Central memory CD4-positive, alpha-beta T cell (primary cell): Measurements from ENCODE around the gene HIVEP2.
A peak's percentile ranks its signal among the peaks of the same experiment; 100 is the strongest.

Experiments used
- DNase-seq: peaks from one replicate; pipeline ENCODE4 v3.0.0; 2022

Gene HIVEP2

DNA sequence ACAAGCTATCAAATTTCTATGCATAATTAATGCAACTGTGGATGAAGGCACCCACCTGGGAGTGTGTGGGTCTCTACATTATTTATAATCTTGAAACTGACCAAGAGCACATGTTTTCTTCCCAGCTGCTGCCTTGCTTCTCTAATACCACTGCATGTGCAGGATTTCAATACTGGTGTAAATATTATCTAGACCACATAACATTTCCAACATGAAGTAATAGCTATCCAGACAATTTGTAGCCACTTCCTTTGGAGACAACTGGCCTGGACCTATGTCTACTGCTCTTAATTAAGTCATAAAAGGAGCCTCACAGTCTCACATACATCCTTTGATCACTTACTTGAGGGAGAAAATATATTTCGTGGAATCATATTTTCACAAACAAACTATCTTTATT is 180.7 kb downstream of the HIVEP2 start:
- DNase-seq = no peak

- DNase-seq = no peak
Measured at GRCh38 chr6:142763205-142763604, 181.8 kb downstream of the HIVEP2 start.

DNA sequence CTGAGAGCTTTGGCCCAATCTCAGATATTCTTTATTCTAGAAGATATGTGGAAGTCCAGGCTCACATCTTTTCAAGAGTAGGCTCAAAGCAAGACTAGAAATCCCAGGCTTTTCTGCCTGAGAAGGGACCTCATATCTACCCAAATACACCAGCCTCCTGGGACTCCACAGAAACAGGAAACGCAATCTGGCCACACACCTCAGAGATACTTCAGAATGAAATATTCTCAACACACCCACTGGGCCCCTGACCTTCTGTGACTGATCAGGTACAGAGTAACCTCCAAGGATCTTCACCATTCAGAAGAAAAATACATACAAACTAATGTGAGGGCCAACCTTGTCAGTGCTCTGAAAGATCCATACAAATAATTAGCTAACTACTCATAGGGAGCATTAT is 183.2 kb downstream of the HIVEP2 start:
- DNase-seq = no peak

GRCh38 chr6:142760152-142760551 is 184.8 kb downstream of the HIVEP2 start:
- DNase-seq = no peak

DNA sequence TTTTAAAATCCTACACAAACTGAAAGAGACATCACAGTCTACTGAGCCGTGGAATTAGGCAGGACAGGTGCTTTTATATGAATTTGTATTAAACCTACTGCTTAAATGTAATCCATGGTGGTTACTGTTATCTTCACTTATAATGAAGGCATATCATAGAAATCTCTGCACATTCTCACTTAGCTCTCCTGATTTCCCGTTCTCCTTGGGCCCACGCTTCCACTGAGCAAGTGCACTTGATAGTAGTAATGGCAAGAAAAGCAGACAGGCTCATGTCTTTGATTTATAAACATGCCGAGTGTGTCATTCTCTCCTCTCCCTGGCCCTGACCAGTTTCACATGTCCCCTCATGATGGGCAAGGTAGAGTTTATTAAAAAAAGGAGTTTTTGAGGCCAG is 186.3 kb downstream of the HIVEP2 start:
- DNase-seq = no peak

DNA sequence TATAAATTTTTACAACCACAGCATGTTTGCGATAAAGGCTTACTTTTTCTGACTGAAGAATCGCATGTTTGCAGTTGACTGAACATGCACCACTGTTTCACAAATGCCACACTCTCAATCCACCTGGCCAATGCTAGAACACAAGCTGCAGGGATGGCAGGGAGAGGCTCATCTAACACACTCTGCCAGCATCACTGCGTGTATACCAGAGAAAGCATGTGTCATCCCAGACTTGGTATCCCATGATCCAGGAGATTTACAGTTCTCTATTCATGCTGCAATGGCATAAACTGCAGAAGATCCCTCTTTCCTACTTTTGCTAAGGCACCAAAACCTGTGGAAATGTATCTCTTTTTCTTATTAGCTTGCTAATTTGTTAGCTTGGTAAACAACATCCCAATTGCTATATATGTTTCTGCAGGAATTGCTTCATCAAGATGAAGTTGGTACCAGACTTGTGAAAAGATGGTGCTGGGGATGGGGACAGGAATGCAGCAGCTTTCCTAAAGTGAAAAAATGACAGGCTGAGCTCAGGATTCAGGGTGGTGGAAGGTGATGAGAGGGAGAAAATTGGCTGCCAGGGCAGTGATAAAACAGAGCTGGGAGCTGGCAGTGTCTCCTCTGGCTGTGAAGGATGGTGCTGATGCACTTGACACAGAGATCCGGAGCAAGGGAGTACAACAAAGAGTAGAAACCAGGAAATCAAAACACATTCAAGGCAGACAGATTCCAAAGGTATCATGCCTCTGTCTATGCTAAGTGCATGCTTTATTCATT is 186.9 kb downstream of the HIVEP2 start:
- DNase-seq = no peak

DNA sequence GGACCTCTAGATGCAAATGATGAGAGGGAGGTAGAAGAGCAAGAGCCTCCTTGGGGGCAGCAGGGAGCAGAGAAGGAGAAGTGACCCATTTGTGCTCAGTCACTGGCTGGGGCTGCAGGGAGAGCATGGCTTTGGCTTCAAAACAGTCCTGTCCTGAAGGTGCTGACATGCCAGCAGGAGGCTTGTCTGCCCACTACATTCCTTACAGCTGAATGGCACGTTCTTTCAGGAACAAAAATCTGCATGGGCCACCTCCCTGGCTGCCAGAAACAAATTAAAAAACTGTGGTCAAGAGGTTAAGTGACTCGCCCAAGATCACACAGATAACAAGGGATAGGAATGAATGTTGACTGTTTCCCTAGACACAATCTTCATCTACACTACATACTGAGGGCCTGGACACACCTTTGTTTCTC is 188.8 kb downstream of the HIVEP2 start:
- DNase-seq = no peak

DNA sequence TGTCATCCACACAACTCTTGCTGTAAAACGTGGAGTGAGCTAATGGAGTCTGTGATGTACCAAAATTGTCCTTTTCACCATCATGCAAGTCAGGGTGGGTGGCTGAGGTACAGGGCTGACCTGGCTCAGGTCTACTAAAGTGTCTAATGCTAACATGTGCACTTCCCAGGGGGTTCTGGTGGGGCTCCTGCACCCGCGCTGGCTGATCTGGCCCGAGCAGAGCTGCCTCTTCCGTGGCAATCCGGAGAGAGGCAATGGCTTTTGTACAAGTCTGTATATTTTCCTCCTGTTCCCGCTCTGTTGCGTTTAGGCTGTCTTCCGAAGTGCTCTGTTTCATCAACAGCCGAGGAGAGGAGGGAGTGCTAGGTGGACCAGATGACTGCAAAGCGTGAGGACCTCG is 191.8 kb downstream of the HIVEP2 start:
- no peak for DNase-seq

GRCh38 chr6:142752348-142752747 is 192.6 kb downstream of the HIVEP2 start:
- no peak for DNase-seq

DNA sequence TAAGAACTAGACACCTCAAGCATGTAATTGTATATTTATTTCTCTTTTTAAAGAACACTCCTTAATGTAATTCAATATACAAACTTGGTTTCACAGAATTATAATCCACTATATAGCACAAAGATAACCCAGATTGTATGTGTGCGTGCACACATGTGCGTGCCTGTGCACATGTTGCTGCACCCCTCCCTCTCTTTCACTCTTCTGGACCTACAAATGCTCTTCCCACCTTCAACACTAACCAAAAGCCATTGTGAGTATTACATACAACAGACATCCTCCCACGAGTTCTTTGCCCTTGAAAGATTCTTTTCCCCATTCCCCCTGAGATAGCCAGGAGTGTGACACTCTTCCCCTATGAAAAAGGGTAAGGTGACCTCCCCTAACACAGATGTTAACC is 193.5 kb downstream of the HIVEP2 start:
- no peak for DNase-seq

DNA sequence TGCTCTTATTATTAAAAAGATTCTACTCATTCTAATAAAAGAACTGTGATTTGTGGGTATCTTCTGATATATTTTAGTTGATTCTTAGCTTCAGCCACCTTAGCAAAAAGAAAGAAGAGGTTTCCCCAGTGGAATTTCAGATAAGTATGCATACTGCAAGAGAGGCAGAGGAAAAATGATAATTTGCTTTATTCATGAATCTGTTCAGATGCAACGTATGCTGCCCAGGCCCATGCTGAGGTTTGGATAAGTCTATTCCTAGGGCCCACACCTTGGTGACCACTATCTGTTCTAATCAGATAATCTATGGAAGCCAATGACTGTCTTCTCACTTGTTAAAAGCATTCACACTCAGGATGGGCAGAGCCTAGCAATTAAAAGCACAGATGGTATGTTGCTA is 194.0 kb downstream of the HIVEP2 start:
- DNase-seq = no peak

DNA sequence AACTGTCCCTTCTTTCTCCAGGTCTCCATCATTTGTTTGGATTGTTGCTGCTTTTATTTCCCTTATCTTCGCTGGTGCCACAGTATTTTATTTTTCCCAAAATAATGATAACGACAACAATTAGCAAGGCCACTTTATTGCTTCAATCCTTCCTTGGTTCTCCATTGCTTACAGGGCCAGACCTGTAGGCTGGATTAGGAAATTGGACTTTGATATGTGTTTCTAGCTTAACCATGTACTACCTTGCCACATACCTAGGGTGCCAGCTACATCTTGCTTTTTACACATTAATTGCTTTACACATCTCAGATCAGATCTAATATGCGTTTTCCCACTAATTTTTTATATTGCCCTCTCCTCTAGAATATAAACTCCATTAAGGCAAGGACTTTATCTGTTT is 195.4 kb downstream of the HIVEP2 start:
- no peak for DNase-seq

GRCh38 chr6:142746524-142746923 is 198.5 kb downstream of the HIVEP2 start:
- peak; percentile 21 for DNase-seq

DNA sequence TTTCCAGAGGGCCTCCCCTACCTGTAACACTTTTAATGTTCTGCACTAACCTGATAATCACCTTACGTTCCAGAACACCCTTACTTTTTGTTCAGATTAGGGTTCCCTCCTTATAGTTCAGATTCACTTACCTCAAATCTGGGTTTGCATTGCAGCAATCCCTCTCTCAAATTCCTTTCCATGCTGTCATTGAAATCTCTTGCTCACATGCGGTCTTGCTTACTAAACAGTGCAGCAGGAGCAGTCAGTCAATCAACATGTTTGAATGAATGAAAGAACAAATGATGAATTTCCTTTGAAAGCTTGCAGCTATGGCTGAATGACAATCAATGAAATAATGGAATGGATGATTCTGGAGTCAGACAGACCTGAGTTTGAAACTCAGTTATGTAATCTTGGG is 200.1 kb downstream of the HIVEP2 start:
- no peak for DNase-seq

DNA sequence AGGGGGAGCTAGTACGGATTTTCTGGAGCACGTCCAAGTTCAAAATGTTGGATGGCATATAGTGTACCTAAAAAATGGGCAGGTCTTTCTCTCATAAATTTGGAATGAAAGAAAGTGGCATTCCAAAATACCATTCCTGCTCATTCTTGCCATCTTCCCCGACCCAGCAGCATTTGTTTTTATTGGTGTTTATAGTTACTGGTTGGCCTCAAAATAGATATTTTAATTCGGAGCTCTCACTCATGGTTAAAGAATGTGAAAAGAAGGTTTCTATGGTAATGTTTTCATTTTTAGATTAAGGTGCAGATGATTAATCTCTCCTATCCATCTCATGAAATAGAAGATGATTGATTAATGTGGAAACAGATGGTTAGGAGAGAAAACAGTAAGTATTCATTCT is 204.5 kb downstream of the HIVEP2 start:
- no peak for DNase-seq

- no peak for DNase-seq
Measured at GRCh38 chr6:142738731-142739130, 206.2 kb downstream of the HIVEP2 start.

DNA sequence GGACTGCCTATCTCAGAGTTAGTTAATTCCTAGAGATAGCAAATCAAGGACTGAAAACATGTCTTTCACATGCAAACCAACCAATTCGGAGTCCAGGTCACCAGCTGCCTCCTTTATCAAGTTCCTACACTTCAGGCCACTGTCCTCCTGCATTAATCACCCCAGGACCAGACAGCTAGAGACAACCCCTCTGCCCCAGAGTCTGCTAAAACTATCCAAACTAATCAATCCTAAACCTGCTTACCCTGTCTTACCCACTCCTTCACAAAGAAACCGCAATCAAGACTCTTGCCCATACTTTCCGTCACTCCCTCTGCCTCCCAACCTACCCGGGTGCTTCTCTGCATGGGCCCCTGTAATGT is 207.0 kb downstream of the HIVEP2 start:
- no peak for DNase-seq

- no peak for DNase-seq
Measured at GRCh38 chr6:142737368-142738034, 207.5 kb downstream of the HIVEP2 start.

DNA sequence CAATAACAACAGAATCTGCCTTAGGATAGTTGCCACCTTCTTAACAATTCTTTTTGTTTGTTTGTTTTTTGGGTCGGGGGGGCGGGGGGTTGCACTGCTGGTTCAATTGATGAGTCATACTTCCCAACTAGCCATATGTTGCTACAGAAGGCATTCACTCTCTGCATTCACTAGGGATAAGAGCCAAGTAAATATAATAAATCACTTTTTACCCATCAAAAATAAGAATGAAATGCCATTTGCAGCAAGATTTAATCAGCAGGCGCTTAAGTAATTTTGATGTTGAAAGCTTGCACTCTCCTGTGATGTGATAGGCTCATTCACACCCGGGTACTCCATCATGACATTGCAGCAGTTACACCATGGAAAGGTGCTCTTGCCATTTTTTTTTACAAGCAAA is 209.8 kb downstream of the HIVEP2 start:
- DNase-seq = no peak

DNA sequence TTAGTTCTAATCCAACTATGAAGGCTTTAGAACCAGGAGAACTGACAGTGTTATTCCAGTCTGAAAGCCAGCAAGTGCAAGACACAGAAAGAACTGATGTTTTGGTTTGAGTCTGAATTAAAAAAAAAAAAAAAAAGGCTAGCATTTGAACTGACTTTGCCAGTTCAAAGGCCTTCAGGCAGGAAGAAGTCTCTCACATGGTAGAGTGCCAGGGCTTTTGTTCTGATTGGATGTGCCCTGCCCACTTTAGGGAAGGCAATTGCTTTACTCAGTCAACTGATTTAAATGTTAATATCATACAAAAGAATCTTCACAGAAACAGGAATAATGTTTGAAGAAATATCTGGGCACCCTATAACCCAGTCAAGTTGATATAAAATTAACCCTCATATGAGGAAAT is 212.2 kb downstream of the HIVEP2 start:
- no peak for DNase-seq

- no peak for DNase-seq
Measured at GRCh38 chr6:142731611-142732010, 213.4 kb downstream of the HIVEP2 start.

- no peak for DNase-seq
Measured at GRCh38 chr6:142729618-142730017, 215.4 kb downstream of the HIVEP2 start.

DNA sequence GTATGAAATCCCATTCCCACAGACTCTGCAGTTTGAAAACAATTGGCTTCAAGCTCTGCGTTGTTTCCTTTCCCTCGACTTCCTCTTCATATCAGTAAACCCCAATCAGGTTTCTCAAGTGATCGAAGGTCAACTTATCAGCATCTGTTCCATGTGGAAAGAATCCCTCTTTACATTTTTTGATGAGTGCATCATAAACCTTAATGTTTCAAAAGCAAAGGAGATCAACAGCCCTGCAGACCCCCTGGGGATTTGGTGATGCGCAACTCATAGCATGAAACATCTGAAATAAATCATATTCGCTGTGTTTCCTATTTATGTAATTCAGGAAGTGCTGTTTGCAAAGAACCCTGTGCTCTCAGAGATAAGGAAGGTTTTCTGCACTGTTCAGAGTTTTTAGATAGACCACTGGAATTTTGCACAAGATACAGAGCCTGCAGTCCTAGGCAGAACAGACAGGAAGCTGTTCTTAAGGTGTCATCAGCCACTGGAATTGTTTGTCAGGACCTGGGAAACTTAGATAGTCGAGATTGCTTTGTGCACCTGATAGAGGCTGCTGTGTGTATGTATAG is 216.0 kb downstream of the HIVEP2 start:
- no peak for DNase-seq

- no peak for DNase-seq
Measured at GRCh38 chr6:142728364-142728763, 216.6 kb downstream of the HIVEP2 start.
